Hepatocyte (in vitro differentiated cells): Measurements from ENCODE around the gene ATP9B. TPM values are rescaled to one million over a fixed set of nuclear protein-coding genes. Genes with fewer than 3 reads are reported as not detected.

Experiments
- DNase-seq: peaks from one replicate; pipeline ENCODE4 v3.0.0-alpha.2; 2016; ENCODE audit warnings: low spot score
- H2AFZ ChIP-seq: fragments of 200-600 bp; sonication (generic); 2 replicates; pipeline ENCODE4 v1.6.0; 2016; ENCODE audit warnings: antibody characterized with exemption, mild to moderate bottlenecking
- H3K27ac ChIP-seq: fragments of 200-600 bp; sonication (generic); 2 replicates; pipeline ENCODE4 v1.5.1; 2016; ENCODE audit warnings: mild to moderate bottlenecking
- H3K27me3 ChIP-seq: fragments of 200-600 bp; sonication (generic); 2 replicates; pipeline ENCODE4 v1.6.1; 2016
- H3K36me3 ChIP-seq: fragments of 200-600 bp; sonication (generic); replicated peaks from 2 replicates; pipeline ENCODE4 v1.5.1; 2016; ENCODE audit warnings: low read depth; ENCODE audit not compliant: insufficient read depth
- H3K4me1 ChIP-seq: fragments of 200-600 bp; sonication (generic); 2 replicates; pipeline ENCODE4 v1.5.1; 2016; ENCODE audit warnings: mild to moderate bottlenecking, moderate library complexity; ENCODE audit not compliant: insufficient read depth
- H3K4me2 ChIP-seq: fragments of 200-600 bp; sonication (generic); 2 replicates; pipeline ENCODE4 v1.6.0; 2016
- H3K4me3 ChIP-seq: fragments of 200-600 bp; sonication (generic); 2 replicates; pipeline ENCODE4 v1.5.1; 2016; ENCODE audit warnings: mild to moderate bottlenecking
- H3K79me2 ChIP-seq: fragments of 200-600 bp; sonication (generic); 2 replicates; pipeline ENCODE4 v1.6.0; 2017; ENCODE audit warnings: mild to moderate bottlenecking
- H3K9me2 ChIP-seq: fragments of 200-600 bp; sonication (generic); replicated peaks from 2 replicates; pipeline ENCODE4 v1.6.0; 2017; ENCODE audit warnings: mild to moderate bottlenecking; ENCODE audit not compliant: insufficient read depth
- H3K9me3 ChIP-seq: fragments of 200-600 bp; sonication (generic); 2 replicates; pipeline ENCODE4 v1.5.1; 2016; ENCODE audit warnings: low read depth, mild to moderate bottlenecking
- H4K20me1 ChIP-seq: fragments of 200-600 bp; sonication (generic); 2 replicates; pipeline ENCODE4 v1.6.0; 2016; ENCODE audit warnings: mild to moderate bottlenecking; ENCODE audit not compliant: insufficient read depth, poor library complexity, severe bottlenecking
- EZH2 ChIP-seq: fragments of 200-600 bp; sonication (generic); IDR thresholded peaks from 2 replicates; pipeline ENCODE4 v1.6.1; 2016; ENCODE audit warnings: antibody characterized with exemption, mild to moderate bottlenecking, borderline replicate concordance
- EZH2phosphoT487 ChIP-seq: fragments of 200-600 bp; sonication (generic); IDR thresholded peaks from one replicate; pipeline ENCODE4 v1.6.1; 2018; ENCODE audit warnings: antibody characterized with exemption, mild to moderate bottlenecking, low read depth, moderate library complexity; ENCODE audit not compliant: unreplicated experiment, severe bottlenecking
- WGBS: methylation state at CpG from one replicate; pipeline ENCODE4 v1.1.6; 2016; ENCODE audit warnings: low lambda C conversion rate; ENCODE audit errors: missing lambda C conversion rate; 5-methylcytosine and 5-hydroxymethylcytosine counted together
- polyA plus RNA-seq: library from polyadenylated mRNA; unstranded; fragments of >200 nt; fragmentation: Nextera tagmentation; extraction: Ambion mirVana; gene quantifications from 2 replicates; pipeline ENCODE4 v1.2.1, GENCODE V29; 2016
- total RNA-seq: library from RNA; depleted of rRNA; stranded (reverse); fragments of >200 nt; gene quantifications from 2 replicates; pipeline ENCODE4 v1.2.3, GENCODE V29; 2014
- TF ChIP-seq, protein P1 (sequence below): fragments of 200-600 bp; sonication (generic); IDR thresholded peaks from 2 replicates; pipeline ENCODE4 v1.5.1; 2016; ENCODE audit warnings: antibody characterized with exemption, mild to moderate bottlenecking; ENCODE audit not compliant: poor library complexity

ATP9B gene
- total and polyA plus RNA-seq, 2 experiments from 2014 or later = 14.6 to 23.8 TPM

DNA sequence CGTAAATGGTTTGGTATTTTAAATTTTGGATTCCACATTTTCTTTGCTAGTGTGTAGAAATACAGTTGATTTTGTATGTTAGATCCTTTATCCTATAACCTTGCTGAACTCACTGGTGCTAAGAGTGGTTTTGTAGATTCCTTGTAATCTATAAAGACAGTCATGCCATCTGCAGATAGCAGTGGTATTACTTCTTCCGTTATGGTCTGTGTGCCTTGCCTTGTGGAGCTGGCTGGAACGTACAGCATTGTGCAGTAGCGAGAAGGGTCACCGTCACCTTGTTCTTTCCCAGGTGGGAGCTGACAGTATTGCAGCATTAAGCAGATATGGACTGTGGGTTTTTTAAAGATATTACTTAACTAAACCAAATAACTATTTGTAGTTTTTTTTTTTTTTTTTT lies 33.7 kb downstream of the ATP9B start:
- no peak overlapping the region for H3K4me2 ChIP-seq
- no peaks in the 10 kb centered on the region for H3K4me1 ChIP-seq
- H3K9me3 ChIP-seq = no peaks in the 10 kb centered on the region
- TF ChIP-seq EZH2phosphoT487 (no peak), EZH2 (no peak)
- TF ChIP-seq, protein P1, sequence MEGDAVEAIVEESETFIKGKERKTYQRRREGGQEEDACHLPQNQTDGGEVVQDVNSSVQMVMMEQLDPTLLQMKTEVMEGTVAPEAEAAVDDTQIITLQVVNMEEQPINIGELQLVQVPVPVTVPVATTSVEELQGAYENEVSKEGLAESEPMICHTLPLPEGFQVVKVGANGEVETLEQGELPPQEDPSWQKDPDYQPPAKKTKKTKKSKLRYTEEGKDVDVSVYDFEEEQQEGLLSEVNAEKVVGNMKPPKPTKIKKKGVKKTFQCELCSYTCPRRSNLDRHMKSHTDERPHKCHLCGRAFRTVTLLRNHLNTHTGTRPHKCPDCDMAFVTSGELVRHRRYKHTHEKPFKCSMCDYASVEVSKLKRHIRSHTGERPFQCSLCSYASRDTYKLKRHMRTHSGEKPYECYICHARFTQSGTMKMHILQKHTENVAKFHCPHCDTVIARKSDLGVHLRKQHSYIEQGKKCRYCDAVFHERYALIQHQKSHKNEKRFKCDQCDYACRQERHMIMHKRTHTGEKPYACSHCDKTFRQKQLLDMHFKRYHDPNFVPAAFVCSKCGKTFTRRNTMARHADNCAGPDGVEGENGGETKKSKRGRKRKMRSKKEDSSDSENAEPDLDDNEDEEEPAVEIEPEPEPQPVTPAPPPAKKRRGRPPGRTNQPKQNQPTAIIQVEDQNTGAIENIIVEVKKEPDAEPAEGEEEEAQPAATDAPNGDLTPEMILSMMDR = no peak
- H3K27me3 ChIP-seq = no peaks in the 10 kb centered on the region
- H4K20me1 ChIP-seq = peaks cover 3% of the 10 kb centered on the region
- no peak overlapping the region for H3K4me3 ChIP-seq
- 97% methylated on average over 5 of the region's 5 CpGs for WGBS
- no peak overlapping the region for H3K27ac ChIP-seq
- H3K36me3 ChIP-seq = no peaks in the 10 kb centered on the region
- peaks cover 53% of the 10 kb centered on the region for H3K79me2 ChIP-seq
- DNase-seq = no peak
- no peaks in the 10 kb centered on the region for H3K9me2 ChIP-seq
- no peak overlapping the region for H2AFZ ChIP-seq

DNA sequence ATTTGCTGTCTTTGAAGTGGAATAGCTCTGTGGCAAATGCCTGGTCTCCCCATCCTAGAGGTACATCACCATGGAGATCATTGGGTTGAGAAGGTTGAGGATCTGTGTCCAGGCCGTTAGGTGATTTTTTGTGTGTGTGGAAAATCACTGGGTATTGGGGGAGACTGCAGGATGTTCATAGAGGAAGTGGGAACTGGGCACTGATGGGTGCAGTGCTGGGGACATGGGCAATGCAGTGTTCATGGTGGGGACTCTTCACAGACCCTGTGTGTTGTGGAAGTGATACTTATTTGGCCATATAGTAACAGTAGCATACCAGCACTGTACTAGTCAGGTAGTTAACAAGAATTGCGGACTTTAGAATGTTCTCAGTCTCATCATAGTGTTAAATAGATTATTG lies 34.9 kb downstream of the ATP9B start:
- no peak for DNase-seq
- Histone ChIP-seq H3K4me2 (no peak overlapping the region), H4K20me1 (peaks cover 3% of the 10 kb centered on the region), H3K27me3 (no peaks in the 10 kb centered on the region), H3K4me3 (no peak overlapping the region), H3K4me1 (no peaks in the 10 kb centered on the region), H3K27ac (no peak overlapping the region), H3K36me3 (no peaks in the 10 kb centered on the region), H2AFZ (no peak overlapping the region), H3K9me2 (no peaks in the 10 kb centered on the region), H3K79me2 (peaks cover 51% of the 10 kb centered on the region), H3K9me3 (no peaks in the 10 kb centered on the region)
- TF ChIP-seq EZH2 (no peak), EZH2phosphoT487 (no peak)
- TF ChIP-seq, protein P1 = no peak
- WGBS = 94% methylated on average over 2 of the region's 2 CpGs

DNA sequence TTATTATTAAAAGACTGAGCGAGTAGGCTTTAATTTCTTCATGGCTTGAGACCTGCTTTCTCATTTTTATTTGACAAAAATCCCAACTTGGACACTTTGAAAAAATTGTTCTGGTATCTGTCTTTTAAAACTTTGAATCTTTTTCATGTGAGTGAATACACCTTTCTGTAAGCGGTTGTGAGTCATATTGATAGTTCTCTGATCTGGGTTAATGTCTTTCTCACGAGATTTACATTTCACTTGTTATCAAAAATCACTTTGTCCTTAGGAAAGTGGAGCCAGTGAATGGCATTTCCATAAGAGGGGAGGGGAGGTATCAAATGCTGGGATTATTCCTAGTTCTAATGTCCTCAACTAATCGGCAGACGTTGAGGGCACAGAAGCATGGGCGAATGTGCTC lies 36.3 kb downstream of the ATP9B start:
- H3K27me3 ChIP-seq = no peaks in the 10 kb centered on the region
- no peak overlapping the region for H2AFZ ChIP-seq
- H4K20me1 ChIP-seq = peaks cover 3% of the 10 kb centered on the region
- no peaks in the 10 kb centered on the region for H3K9me2 ChIP-seq
- DNase-seq = no peak
- H3K4me3 ChIP-seq = no peak overlapping the region
- no peaks in the 10 kb centered on the region for H3K36me3 ChIP-seq
- WGBS = 93% methylated on average over 6 of the region's 6 CpGs
- peaks cover 46% of the 10 kb centered on the region for H3K79me2 ChIP-seq
- TF ChIP-seq, protein P1 = no peak
- no peak for TF ChIP-seq EZH2
- no peak for TF ChIP-seq EZH2phosphoT487
- no peak overlapping the region for H3K27ac ChIP-seq
- H3K4me1 ChIP-seq = no peaks in the 10 kb centered on the region
- no peaks in the 10 kb centered on the region for H3K9me3 ChIP-seq
- H3K4me2 ChIP-seq = no peak overlapping the region

DNA sequence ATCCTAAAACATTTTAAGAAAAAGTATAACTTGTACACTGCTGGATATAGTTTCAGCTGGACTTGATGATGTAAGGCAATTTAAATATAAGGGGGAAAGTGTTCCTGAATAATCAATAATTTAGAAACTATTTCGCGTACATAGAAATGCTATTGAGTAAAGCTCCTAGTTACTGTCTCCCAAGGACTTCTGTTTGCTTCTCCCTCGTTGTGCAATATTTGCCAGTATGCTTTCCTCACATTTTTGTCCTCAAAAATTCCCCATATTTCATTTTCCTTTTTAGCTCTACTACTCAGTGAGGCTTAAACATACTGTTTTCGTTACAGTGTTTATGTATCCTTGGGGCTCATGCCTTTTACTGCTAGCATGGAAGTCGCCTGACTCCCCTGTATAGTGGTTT lies 36.9 kb downstream of the ATP9B start:
- no peak for DNase-seq
- no peak overlapping the region for H2AFZ ChIP-seq
- no peak overlapping the region for H3K27ac ChIP-seq
- peaks cover 3% of the 10 kb centered on the region for H4K20me1 ChIP-seq
- no peaks in the 10 kb centered on the region for H3K9me2 ChIP-seq
- H3K27me3 ChIP-seq = no peaks in the 10 kb centered on the region
- H3K4me2 ChIP-seq = no peak overlapping the region
- WGBS = 83% methylated on average over 5 of the region's 5 CpGs
- no peaks in the 10 kb centered on the region for H3K4me1 ChIP-seq
- no peaks in the 10 kb centered on the region for H3K9me3 ChIP-seq
- TF ChIP-seq EZH2 = no peak
- H3K4me3 ChIP-seq = no peak overlapping the region
- H3K79me2 ChIP-seq = peaks cover 39% of the 10 kb centered on the region
- no peaks in the 10 kb centered on the region for H3K36me3 ChIP-seq
